GM18511 (cell line): ENCODE measurements around the gene MTR.
A peak's percentile ranks its signal among the peaks of the same experiment; 100 is the strongest.

Source experiments
- ATAC-seq: cut with Tn5 transposase; IDR thresholded peaks from one replicate; pipeline ENCODE4 v1.9.1; 2021; ENCODE audit warnings: mild to moderate bottlenecking, moderate library complexity; ENCODE audit not compliant: unreplicated experiment

The MTR gene

DNA sequence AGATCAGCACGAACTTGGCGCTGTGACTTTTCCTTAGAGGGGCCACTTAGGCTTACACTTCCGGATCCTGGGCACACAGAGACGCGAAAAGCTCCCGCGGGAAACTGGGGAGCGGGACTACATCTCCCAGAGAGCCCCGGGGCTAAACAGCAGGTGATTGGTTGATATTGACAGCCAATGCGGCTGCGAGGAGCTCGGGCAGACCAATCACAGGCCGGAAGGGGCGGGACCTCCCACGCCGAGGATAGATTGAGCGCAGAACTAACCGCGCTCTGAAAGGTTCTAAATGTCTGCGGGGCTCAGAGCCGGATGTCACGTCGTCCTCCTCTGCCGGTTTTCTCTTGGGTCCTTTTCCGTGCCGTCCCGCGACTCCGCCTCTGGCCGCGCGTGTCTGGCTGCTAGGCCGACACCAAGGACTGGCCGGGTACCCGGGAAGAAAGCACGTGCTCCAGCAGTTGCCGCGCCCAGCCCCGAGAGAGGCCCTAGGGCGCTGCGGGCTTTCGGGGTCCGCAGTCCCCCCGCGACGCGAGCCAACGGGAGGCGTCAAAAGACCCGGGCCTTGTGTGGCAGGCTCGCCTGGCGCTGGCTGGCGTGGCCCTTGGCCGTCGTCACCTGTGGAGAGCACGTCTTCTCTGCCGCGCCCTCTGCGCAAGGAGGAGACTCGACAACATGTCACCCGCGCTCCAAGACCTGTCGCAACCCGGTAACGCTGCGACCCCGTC lies at the start of gene MTR:
Gene MTR, plus strand, starts transcription at position 258 of the 722 bp plus-strand sequence. Its CDS starts 412 bp downstream, at position 670.
- ATAC-seq, result peak; percentile 96

GRCh38 chr1:236746785-236747184 lies 48.3 kb upstream of the MTR start:
- no peak for ATAC-seq

DNA sequence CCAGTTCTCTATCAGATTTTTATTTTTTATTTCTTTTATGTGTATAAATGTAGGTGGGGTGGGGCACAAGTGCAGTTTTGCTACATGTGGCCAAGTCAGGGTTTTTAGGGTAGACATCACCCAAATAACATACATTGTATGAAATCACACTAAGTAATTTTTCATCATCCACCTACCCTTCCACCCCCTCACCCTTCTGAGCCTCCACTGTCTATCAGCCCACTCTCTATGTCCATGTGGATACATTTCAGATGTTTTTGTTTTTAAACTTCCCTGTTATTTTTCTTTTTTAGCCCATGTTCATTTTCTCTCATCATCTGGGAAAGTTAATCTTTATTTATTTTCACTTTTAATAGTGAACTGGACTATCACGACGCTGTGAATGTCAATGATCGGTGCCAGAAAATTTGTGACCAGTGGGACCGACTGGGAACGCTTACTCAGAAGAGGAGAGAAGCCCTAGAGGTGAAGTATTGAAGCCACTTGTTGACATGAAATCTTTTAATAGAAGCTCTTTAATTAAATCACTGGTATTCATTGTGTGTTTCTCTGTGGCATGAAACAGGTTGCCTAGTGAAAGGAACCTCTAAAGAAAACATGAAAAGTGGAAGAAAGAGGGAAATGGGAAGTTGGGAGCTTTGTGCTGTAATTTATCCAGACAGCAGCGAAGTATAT lies 47.6 kb upstream of the MTR start:
- ATAC-seq, result no peak

DNA sequence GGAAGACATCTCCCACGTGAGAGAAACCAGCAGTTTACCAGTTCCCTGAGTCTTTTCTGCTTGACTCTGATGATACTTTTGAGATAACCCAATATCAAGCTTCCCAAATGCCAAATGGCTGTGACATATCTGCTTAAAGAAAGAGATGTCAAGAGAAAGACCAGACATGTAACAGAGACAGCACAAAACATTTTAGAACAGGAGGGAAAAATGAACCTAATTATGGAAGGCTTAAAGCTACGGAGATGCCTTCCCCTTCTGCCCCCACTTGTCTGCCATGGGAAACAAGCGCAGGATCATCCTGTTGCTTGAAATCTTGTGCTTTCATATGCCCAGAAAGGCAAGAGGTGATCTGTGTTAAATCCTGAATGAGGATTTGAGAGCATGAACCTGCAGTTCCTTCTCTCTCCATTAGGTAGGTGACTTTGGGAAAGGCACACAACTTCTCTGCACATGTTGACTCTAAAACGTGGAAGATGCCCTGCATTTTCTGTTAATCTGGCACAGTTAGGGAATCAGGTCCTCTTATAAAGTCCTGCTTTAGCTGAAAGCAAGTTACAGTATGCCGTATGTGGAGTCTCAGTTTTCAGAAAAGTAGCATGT lies 46.7 kb upstream of the MTR start:
- ATAC-seq, result peak; percentile 55

GRCh38 chr1:236750928-236751327 lies 44.2 kb upstream of the MTR start:
- no peak for ATAC-seq

DNA sequence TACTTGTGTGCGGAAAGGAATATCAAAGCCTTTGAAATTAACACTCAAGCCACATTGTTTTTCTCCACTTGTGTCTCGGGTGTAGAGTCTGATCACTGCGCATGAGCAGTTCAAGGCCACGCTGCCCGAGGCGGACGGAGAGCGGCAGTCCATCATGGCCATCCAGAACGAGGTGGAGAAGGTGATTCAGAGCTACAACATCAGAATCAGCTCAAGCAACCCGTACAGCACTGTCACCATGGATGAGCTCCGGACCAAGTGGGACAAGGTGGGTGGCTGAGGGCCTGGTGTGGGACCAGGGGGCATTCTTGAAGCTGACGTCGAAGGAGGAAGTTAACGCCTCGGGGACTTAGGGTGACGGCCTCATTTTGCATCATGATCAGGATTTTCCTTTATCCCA lies 43.7 kb upstream of the MTR start:
- ATAC-seq, result no peak

DNA sequence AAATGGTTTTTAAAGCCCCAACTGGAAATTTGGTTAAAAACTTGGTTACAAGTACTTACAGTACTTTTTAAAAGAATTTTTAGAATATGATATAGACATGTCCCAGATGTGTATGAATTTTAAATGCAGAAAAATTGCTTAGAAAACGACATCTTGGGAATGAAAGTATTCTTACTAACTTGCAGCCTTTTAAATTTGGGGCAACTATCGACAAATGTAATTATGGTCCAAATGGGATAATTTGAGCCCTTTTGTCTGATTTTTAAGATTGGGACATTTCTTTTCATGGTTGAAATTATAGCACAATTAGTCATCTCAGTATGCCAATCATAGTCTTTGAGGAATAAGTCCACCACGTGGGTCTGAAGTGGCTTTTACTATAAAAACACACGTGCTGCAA lies 43.2 kb upstream of the MTR start:
- ATAC-seq, result no peak

GRCh38 chr1:236753516-236753915 lies 41.6 kb upstream of the MTR start:
- no peak for ATAC-seq

GRCh38 chr1:236753964-236754363 lies 41.1 kb upstream of the MTR start:
- ATAC-seq, result no peak

- no peak for ATAC-seq
Measured at GRCh38 chr1:236754525-236755210, 40.4 kb upstream of the MTR start.

- ATAC-seq, result no peak
Measured at GRCh38 chr1:236757640-236758039, 37.5 kb upstream of the MTR start.

DNA sequence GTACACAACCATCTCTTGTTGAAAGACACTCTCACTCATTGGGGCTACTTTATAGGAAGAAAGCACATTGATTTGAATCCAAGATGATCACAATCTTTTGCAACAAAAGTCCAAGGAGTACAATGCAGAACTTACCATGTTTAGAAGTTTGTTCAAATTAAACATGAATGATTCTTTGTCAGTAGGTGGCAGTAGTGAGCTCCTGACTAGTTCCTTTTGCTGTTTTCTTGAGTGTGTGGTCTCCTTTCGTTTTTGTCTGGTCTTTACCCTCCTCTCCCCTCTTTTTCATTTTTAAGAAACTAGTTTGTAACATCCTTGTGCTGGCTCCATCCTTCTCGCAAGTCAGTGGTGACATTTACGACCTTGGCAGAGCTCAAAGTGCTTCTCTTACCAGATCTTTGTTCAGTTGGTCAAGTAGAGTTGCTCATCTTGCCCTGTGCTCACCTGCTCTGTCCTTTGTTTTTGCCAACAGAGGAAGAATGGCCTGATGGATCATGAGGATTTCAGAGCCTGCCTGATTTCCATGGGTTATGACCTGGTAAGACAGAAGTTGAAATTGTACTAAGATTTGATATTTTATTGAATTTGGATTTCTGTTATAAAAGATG lies 35.7 kb upstream of the MTR start:
- peak; percentile 84 for ATAC-seq

DNA sequence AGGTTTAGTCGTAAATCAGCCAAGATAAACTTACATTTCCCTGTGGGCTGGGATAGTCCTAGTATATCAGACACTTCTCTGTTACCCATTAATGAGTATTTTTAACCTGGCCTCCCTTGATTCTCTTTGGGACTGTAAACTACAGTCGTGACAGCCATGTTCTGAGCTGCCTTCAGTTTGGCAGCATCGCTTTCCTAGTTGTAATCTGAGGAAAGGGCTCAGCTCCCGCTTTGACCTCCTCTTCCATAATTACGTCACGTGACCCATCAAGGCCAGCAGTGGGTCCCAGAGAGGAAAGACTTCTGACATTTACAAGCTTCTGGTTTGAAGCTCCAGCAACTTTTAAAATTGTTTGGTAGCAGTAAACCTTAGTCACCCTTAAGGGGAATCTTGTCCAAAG lies 34.6 kb upstream of the MTR start:
- no peak for ATAC-seq

DNA sequence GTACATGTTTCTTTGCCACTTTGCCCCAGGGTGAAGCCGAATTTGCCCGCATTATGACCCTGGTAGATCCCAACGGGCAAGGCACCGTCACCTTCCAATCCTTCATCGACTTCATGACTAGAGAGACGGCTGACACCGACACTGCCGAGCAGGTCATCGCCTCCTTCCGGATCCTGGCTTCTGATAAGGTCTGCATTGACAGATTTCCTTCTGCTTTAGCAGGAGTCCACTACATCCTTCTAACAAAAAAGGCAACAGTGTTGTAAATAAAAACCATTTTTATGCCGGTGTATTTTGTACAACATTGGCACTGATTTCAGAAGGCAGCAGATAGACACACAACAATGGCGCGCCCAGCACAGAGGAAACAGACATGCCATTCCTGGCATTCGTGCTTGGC lies 34.1 kb upstream of the MTR start:
- no peak for ATAC-seq

DNA sequence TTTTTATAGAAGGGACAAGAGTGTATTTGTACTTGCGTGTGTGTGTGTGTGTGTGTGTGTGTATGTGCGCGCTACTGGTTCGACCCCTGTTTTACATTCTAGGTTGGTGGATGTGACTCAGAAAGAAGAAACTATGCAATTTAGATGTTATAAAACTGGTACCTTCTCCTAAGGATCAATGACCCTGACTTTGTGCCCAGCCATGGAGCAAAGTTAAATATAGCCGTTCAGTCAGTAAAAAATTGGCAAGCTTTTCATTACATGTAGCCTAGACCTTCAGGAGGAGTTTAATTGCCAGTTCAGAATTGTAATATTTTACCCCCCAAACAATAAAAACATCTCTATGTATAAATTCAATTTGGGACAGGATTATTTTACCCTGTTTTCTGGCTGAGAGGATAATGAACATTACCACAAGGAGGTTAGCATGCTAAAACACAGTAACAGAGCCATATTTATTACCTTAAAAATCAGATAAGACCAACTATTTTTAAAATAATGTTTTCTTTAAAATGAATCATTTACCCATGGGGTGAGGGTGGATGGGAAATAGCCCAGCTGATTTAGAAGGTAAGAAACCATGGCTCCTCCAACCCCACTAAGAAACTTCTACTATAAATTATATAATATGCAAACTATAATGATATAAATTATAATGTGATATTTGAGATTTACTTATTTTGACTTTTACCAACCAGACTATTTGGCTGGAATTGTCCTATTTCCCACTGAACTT lies 33.5 kb upstream of the MTR start:
- no peak for ATAC-seq

GRCh38 chr1:236762410-236762809 lies 32.7 kb upstream of the MTR start:
- ATAC-seq, result no peak

DNA sequence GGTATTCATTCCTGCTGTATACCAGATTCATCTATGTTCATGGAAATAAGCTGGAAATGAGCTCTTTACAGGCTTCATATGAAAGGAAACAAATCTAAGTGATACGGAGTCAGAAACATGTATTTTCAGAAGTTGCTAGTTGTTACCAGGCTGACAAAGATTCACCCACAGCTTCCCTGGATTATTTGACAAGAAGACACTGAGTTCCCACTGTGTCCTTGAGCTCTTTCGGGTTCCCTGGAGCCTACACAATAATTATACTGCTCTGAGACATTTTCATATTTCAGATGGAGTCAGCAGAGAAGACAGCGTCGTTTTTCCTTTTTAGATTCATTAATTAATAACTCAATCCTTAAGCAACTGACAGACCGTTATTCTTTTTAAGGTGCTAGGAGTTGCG lies 29.3 kb upstream of the MTR start:
- ATAC-seq, result no peak

- ATAC-seq, result no peak
Measured at GRCh38 chr1:236766506-236766905, 28.6 kb upstream of the MTR start.

DNA sequence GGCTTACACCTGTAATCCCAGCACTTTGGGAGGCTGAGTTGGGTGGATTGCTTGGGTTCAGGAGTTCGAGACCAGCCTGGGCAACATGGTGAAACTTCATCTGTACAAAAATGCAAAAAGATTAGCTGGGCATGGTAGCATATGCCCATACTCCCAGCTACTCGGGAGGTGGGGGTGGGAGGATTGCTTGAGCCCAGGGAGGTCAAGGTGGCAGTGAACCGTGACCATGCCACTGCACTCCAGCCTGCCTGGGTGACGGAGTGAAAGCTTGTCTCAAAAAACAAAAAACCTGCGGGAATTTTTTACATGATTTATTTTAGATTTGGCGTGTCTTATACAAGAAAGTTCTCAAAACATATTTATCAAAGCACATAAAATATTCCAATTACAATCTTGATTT lies 27.8 kb upstream of the MTR start:
- no peak for ATAC-seq

GRCh38 chr1:236768601-236769000 lies 26.5 kb upstream of the MTR start:
- ATAC-seq, result no peak

- no peak for ATAC-seq
Measured at GRCh38 chr1:236773919-236774318, 21.2 kb upstream of the MTR start.
